Smooth muscle cell (in vitro differentiated cells): ENCODE data around the gene ABHD15. TPM values are rescaled to one million over a fixed set of nuclear protein-coding genes. Genes with fewer than 3 reads are reported as not detected.

Experiments
- DNase-seq: peaks from one replicate; lab custom pipeline; 2025; ENCODE audit not compliant: unreplicated experiment; lab: John Stamatoyannopoulos, UW
- H2AFZ ChIP-seq: fragments of 200-600 bp; sonication (generic); 2 replicates; pipeline ENCODE4 v1.6.0; 2016; ENCODE audit warnings: antibody characterized with exemption, low read depth, mild to moderate bottlenecking
- H3F3A ChIP-seq: fragments of 200-600 bp; sonication (generic); 2 replicates; pipeline ENCODE4 v1.6.0; 2017; ENCODE audit warnings: antibody characterized with exemption, low read depth
- H3K27ac ChIP-seq: fragments of 200-600 bp; sonication (generic); 2 replicates; pipeline ENCODE4 v1.5.1; 2016; ENCODE audit warnings: low read depth, mild to moderate bottlenecking
- H3K27me3 ChIP-seq: fragments of 200-600 bp; sonication (generic); 2 replicates; pipeline ENCODE4 v1.6.1; 2016; ENCODE audit warnings: low read depth, mild to moderate bottlenecking
- H3K36me3 ChIP-seq: fragments of 200-600 bp; sonication (generic); 2 replicates; pipeline ENCODE4 v1.5.1; 2016; ENCODE audit warnings: low read depth
- H3K4me1 ChIP-seq: fragments of 200-600 bp; sonication (generic); 2 replicates; pipeline ENCODE4 v1.5.1; 2016; ENCODE audit warnings: low read depth
- H3K4me2 ChIP-seq: fragments of 200-600 bp; sonication (generic); 2 replicates; pipeline ENCODE4 v1.6.0; 2016; ENCODE audit warnings: mild to moderate bottlenecking
- H3K4me3 ChIP-seq: fragments of 200-600 bp; sonication (generic); 2 replicates; pipeline ENCODE4 v1.5.1; 2016; ENCODE audit warnings: mild to moderate bottlenecking
- H3K79me2 ChIP-seq: fragments of 200-600 bp; sonication (generic); 2 replicates; pipeline ENCODE4 v1.6.0; 2016; ENCODE audit warnings: low read depth, mild to moderate bottlenecking
- H3K9ac ChIP-seq: fragments of 200-600 bp; sonication (generic); 2 replicates; pipeline ENCODE4 v1.6.0; 2016; ENCODE audit warnings: low read depth
- H3K9me3 ChIP-seq: fragments of 200-600 bp; sonication (generic); replicated peaks from 2 replicates; pipeline ENCODE4 v1.5.1; 2016; ENCODE audit warnings: low read depth
- H4K20me1 ChIP-seq: fragments of 200-600 bp; sonication (generic); 2 replicates; pipeline ENCODE4 v1.6.0; 2016; ENCODE audit warnings: low read depth
- WGBS: methylation state at CpG from one replicate; pipeline ENCODE4 v1.1.7; 2016; ENCODE audit warnings: low lambda C conversion rate; 5-methylcytosine and 5-hydroxymethylcytosine counted together
- polyA plus RNA-seq: library from polyadenylated mRNA; unstranded; fragments of >200 nt; fragmentation: Nextera tagmentation; extraction: Ambion mirVana; gene quantifications from 2 replicates; pipeline ENCODE4 v1.2.1, GENCODE V29; 2016
- total RNA-seq: library from RNA; depleted of rRNA; stranded (reverse); fragments of >200 nt; gene quantifications from 2 replicates; pipeline ENCODE4 v1.2.3, GENCODE V29; 2014
- TF ChIP-seq, protein P1 (sequence below): fragments of 200-600 bp; sonication (generic); IDR thresholded peaks from 2 replicates; pipeline ENCODE4 v1.5.1; 2017; ENCODE audit warnings: borderline replicate concordance, mild to moderate bottlenecking, antibody characterized with exemption; ENCODE audit not compliant: insufficient read depth, poor library complexity, severe bottlenecking

The ABHD15 gene
- total and polyA plus RNA-seq, 2 experiments from 2014 or later = 5.0 to 7.4 TPM

GRCh38 chr17:29524692-29525091 is 42.1 kb downstream of the ABHD15 start:
- Histone ChIP-seq H3K9me3 (no peaks in the 10 kb centered on the region), H3K27me3 (no peaks in the 10 kb centered on the region), H3F3A (no peaks in the 10 kb centered on the region), H3K4me1 (no peaks in the 10 kb centered on the region), H3K9ac (no peak overlapping the region), H3K36me3 (peaks cover 17% of the 10 kb centered on the region), H3K27ac (no peak overlapping the region), H3K4me3 (no peak overlapping the region), H2AFZ (no peak overlapping the region), H3K79me2 (no peaks in the 10 kb centered on the region), H3K4me2 (no peak overlapping the region), H4K20me1 (peaks cover 11% of the 10 kb centered on the region)
- whole genome bisulfite sequencing = 100% methylated on average over 3 of the region's 3 CpGs
- TF ChIP-seq, protein P1, sequence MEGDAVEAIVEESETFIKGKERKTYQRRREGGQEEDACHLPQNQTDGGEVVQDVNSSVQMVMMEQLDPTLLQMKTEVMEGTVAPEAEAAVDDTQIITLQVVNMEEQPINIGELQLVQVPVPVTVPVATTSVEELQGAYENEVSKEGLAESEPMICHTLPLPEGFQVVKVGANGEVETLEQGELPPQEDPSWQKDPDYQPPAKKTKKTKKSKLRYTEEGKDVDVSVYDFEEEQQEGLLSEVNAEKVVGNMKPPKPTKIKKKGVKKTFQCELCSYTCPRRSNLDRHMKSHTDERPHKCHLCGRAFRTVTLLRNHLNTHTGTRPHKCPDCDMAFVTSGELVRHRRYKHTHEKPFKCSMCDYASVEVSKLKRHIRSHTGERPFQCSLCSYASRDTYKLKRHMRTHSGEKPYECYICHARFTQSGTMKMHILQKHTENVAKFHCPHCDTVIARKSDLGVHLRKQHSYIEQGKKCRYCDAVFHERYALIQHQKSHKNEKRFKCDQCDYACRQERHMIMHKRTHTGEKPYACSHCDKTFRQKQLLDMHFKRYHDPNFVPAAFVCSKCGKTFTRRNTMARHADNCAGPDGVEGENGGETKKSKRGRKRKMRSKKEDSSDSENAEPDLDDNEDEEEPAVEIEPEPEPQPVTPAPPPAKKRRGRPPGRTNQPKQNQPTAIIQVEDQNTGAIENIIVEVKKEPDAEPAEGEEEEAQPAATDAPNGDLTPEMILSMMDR = no peak
- DNase-seq = no peak

- Histone ChIP-seq H3K27ac (no peak overlapping the region), H4K20me1 (no peaks in the 10 kb centered on the region), H3K4me2 (no peak overlapping the region), H3K79me2 (no peaks in the 10 kb centered on the region), H3K9ac (no peak overlapping the region), H3K9me3 (no peaks in the 10 kb centered on the region), H3F3A (no peaks in the 10 kb centered on the region), H3K4me3 (no peak overlapping the region), H3K27me3 (no peaks in the 10 kb centered on the region), H2AFZ (no peak overlapping the region), H3K4me1 (no peaks in the 10 kb centered on the region), H3K36me3 (peaks cover 20% of the 10 kb centered on the region)
- no peak for DNase-seq
- WGBS = 100% methylated on average over 1 of the region's 1 CpG
- TF ChIP-seq, protein P1 = no peak
Measured at GRCh38 chr17:29518359-29518758, 48.5 kb downstream of the ABHD15 start.

DNA sequence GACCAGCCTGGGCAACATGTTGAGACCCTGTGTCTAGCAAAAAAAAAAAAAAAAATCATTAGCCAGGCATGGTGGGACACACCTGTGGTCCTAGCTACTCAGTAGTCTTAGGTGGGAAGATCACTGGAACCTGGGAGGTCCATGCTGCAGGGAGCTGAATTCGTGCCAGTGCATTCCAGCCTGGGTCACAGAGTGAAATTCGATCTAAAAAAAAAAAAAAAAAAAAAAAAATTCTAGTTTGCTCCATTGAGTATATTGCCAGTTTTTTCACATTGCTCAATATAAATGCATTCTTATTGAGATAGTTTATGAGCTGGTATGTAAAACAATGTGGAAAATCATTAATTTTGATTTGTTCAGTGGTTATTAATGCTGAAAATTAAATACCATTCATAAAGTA is 52.0 kb downstream of the ABHD15 start:
- H3F3A ChIP-seq = no peaks in the 10 kb centered on the region
- H3K9ac ChIP-seq = no peak overlapping the region
- no peaks in the 10 kb centered on the region for H3K9me3 ChIP-seq
- no peak for DNase-seq
- H3K36me3 ChIP-seq = peaks cover 21% of the 10 kb centered on the region
- H3K27me3 ChIP-seq = no peaks in the 10 kb centered on the region
- H3K27ac ChIP-seq = no peak overlapping the region
- H3K4me3 ChIP-seq = no peak overlapping the region
- H3K4me2 ChIP-seq = no peak overlapping the region
- no peaks in the 10 kb centered on the region for H4K20me1 ChIP-seq
- H3K79me2 ChIP-seq = no peaks in the 10 kb centered on the region
- H3K4me1 ChIP-seq = no peaks in the 10 kb centered on the region
- H2AFZ ChIP-seq = no peak overlapping the region
- 88% methylated on average over 2 of the region's 2 CpGs for WGBS
- TF ChIP-seq, protein P1 = no peak

GRCh38 chr17:29510953-29511352 is 55.9 kb downstream of the ABHD15 start:
- Histone ChIP-seq H3K9ac (no peak overlapping the region), H3K4me2 (no peak overlapping the region), H4K20me1 (peaks cover 12% of the 10 kb centered on the region), H3F3A (peaks cover 7% of the 10 kb centered on the region), H3K79me2 (no peaks in the 10 kb centered on the region), H3K36me3 (peaks cover 18% of the 10 kb centered on the region), H2AFZ (no peak overlapping the region), H3K4me3 (no peak overlapping the region), H3K9me3 (no peaks in the 10 kb centered on the region), H3K27me3 (no peaks in the 10 kb centered on the region), H3K4me1 (no peaks in the 10 kb centered on the region), H3K27ac (no peak overlapping the region)
- DNase-seq = no peak
- WGBS = 95% methylated on average over 6 of the region's 6 CpGs
- TF ChIP-seq, protein P1 = no peak

Other genes starting within 250 kb of the ABHD15 start
- 58.7 and 76.8 TPM in 2 replicates for gene TAOK1, start 176.7 kb downstream of the ABHD15 start, total RNA-seq
- gene TAOK1, start 176.7 kb downstream of the ABHD15 start, polyA plus RNA-seq = 4.7 and 4.9 TPM in 2 replicates
- gene TP53I13, start 1.7 kb upstream of the ABHD15 start, total RNA-seq = 35.4 and 50.7 TPM in 2 replicates
- 105 and 107 TPM in 2 replicates for gene TP53I13, start 1.7 kb upstream of the ABHD15 start, polyA plus RNA-seq
- gene GIT1, start 22.6 kb upstream of the ABHD15 start, total RNA-seq = 12.7 and 17.6 TPM in 2 replicates
- 23.0 and 34.7 TPM in 2 replicates for gene GIT1, start 22.6 kb upstream of the ABHD15 start, polyA plus RNA-seq
- gene ANKRD13B, start 26.1 kb upstream of the ABHD15 start, total RNA-seq = 2.8 and 3.6 TPM in 2 replicates
- gene ANKRD13B, start 26.1 kb upstream of the ABHD15 start, polyA plus RNA-seq = 6.7 and 6.8 TPM in 2 replicates
- 2.4 and 6.2 TPM in 2 replicates for gene CORO6, start 55.9 kb upstream of the ABHD15 start, total RNA-seq
- gene CORO6, start 55.9 kb upstream of the ABHD15 start, polyA plus RNA-seq = 2.4 and 2.9 TPM in 2 replicates